HG03439 (cell line): ENCODE measurements around the gene SLIT1.

Source experiments
- ATAC-seq: cut with Tn5 transposase; IDR thresholded peaks from one replicate; pipeline ENCODE4 v1.9.1; 2021; ENCODE audit warnings: mild to moderate bottlenecking, moderate library complexity; ENCODE audit not compliant: unreplicated experiment

Gene SLIT1

DNA sequence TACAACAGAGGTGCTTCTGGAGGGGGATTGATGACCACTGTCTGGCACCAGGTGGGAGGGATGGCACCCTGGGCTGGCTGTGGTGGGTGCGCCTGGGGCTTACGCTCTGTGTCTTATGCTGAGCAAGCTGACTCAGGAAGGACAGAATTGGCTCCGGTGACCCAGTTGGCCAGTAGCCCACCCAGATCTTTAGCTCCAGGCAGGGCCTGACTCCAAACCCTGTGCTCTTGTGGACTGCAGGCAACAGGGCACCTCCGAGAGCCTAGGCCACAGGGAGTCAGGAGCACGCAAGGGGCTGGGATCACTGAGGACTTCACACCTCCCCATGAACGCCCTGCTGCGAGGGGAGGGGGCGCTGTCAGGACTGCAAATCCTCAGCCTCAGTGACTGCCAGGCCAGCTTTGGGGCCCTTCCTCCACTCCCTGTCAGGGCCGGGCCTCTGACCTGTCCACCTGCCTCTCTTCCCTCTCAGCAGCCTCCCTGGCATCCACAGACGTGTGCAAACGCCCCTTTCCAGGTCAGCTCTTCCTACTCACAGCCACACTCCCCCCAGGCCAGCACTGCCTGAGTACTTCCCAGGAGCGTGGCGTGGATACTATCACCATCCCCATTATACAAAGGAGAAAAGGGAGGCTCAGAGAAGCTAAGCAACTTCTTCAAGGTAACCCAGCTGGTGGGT, 118.7 kb downstream of the SLIT1 start:
- no peak for ATAC-seq

DNA sequence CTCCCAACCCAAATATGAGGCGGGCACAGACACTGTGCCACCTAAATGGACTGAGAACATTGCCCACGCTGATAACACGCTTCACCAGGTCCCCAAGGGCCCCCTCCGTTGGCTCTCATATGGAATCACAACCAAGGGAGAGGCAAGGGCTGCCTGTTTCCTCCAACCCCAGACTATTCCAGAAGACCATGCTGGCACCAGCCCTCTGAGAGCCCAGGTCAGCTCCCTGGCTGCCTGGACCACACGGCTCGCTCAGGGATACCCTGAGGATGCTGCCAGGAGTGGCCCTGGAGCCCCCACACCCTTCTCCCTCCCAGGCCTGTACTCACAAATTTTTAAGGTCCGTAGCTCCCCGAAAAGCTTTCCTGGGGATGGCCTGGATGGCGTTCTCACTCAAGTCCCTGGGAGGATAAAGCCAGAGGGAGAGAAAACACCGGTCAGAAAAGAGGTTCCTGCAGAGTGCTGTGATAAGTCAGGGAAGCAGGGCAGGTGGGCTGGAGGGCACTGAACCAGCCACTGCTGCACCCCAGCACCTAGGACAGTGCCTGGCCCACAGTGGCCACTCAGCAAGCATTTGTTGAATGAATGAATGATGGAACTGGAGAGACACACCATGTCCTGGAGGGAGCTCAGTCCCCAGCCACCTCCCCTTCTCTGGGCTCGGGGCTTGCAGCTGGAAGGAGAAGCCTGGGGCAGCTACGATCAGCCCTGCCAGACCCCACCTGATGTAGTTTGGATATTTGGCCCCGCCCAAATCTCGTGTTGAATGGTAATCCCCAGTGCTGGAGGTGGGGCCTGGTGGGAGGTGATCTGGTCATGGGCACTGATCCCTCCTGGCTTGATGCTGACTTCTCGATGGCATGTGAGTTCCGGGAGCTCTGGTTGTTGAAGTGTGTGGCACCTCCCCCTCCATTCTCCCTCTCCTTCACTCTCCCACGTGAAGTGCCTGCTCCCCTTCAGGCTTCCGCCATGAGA, 119.8 kb downstream of the SLIT1 start:
- ATAC-seq = no peak

DNA sequence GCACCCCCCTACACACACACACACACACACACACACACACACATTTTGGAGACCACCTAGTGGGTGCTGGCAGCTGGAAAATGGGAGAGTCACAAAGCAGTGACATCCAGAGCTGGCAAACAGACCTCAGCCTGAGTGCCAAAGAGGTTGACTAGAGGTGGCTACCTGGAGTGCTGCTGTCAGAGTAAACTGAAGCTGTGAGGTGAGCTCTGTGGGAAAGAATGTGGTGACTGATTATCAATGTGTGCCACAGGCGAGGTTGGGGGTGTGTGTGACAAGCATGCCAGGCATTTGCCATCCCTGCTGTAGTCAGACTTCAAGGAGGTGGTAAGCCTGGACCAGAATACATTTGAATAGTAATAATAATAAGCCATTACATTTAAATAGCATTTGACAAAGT, 120.6 kb downstream of the SLIT1 start:
- no peak for ATAC-seq

DNA sequence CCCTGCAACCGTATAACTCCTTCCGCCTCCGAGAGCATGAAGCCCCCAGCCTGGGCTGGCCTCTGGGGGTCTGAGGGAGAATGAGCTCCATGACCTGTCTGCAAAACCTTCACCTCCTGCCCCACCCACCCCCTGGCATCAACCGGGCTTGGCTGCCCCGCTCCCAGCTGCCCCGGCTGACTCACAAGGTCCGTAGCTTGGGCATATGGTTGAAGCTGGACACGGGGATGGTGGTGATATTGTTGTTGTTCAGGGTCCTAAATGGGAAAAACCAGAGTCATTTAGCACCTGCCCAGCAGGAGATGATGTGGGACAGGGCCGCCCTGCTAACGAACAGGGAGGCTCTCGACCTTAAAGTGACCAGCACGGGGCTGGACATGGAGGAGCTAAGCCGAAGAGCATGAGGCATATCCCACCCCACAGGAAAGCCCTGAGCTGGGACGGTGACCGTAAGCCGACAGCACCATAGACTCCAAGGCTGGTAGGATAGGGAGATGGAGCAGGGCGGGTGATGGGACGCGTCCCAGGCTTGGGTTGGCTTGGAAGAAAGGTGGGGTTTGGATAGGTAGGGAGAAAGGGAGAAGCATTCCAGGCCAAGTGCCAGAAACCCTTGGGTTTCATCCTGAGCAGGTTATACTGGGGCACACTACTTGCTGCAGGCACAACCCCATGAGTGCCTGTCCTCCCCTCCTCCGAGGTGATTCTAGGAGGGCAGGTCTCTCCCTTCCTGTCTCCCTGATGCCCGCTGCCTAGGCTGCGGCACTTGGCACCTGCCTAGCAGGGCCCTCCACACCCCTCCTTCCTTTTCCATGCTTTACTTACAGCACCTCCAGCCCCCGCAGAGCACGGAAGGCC, 121.5 kb downstream of the SLIT1 start:
- ATAC-seq = no peak

DNA sequence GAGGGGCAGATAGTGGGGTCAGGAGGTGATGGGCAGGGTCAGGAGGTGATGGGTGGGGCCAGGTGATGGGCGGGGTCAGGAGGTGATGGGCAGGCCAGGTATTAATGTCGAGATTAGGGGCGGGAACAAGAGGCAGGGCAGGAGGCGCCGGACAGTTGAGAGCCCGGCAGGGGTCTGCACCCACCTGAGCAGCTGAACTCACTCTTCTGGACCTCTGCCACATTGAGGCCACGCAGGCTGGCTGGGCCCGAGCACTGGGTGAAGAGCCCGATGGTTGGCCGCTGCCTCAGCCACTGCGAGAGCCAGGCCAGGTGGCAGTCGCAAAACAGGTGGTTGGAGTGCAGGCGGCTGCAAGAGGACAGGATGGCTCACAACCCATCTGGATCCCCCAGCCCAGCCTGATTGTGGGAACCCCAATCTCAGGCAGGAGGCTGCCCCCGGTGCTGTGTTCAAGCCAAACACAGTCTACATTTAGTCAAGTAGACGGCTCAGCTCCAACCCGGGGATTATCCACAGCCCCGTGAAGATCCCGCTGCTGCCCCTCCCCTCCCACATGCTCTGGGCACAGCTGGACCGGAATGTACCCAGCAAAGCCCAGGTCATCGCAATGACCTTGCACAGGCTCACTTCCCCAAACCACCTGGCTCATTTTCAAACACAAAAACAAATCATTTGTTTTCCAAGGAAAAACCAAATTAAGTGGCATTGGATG, 122.3 kb downstream of the SLIT1 start:
- ATAC-seq = no peak

DNA sequence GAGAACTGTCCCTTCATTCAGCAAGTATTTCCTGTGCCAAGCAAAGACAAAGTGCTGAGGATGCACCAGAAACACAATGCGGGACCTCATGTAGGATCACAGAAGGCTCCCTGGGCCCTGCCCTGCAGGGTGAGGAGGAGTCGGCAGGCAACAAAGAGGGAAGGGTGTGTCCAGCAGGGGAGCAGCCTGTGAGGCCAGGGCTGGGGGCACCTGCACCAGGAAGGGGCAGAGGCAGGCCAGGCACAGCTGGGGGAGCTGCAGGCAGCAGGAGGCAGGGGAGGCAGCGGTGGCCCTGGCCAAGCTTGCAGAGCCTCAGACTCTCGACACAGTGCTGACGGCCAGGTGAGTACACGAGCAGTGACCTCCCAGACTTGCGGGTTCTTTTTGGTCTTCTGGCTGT, 123.3 kb downstream of the SLIT1 start:
- no peak for ATAC-seq

DNA sequence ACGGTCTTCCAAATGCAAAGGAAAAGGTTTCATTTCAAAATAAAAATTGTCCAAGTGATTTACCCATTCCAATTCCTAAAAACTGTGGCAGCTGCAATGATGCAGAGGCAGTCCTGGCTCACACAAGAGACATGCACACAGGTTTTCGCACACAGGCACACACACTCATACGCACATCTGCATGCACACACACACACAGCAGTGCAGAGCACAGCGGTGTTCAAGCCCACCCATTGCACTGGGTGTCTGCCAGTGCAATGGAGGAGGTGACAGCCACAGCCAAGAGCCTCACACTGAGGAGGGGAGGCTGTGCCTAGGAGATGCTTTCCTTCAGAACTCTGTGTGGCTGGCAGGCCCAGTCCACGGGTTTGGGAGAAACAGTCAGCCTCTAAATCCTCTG, 123.7 kb downstream of the SLIT1 start:
- ATAC-seq = no peak

DNA sequence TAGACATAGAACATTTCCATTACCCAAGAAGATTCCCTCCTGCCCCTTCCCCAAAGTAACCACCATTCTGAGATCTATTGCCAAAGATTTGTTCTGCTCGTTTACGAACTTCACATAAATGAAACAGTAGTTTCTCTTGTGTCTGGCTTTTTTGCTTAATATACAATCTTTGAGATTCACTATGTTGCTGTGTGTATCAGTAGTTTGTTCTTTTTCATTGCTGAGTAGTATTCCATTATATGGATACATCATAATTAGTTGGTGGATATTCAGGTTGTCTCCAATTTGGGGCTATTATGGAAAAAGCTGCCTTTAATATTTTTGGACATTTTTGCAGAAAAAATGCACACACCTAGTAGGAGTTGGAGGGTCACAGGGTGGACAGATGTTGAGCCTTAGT, 124.3 kb downstream of the SLIT1 start:
- no peak for ATAC-seq

DNA sequence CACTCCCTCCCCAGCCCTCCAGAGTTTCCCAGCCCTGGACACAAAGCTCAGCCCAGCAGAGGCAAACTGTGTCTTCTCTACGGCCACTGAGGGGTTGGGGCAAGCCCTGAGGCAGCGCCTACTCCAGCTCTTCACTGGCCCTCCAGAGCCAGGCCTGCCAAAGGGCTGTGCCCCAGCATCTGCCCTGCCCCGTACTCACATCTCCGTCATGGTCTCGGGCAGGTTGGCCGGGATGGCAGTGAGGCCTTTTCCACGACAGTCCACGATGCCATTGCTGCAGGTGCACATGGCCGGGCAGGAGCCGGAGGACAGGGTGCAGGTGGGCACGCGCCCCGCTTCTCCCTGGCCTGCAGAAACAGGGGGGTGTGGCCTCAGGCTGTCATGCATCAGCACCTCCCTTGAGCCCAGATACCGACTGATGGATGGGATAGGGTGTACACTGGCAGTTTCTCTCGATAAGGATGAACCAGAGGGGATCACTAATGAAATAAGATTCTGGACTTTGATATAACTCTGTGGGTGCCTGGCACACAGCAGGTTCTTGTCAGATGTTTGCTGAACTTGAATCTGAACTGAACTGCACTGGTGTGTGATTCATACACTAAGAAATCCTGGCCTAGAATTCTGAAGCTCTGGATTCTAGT, 125.2 kb downstream of the SLIT1 start:
- ATAC-seq = no peak

DNA sequence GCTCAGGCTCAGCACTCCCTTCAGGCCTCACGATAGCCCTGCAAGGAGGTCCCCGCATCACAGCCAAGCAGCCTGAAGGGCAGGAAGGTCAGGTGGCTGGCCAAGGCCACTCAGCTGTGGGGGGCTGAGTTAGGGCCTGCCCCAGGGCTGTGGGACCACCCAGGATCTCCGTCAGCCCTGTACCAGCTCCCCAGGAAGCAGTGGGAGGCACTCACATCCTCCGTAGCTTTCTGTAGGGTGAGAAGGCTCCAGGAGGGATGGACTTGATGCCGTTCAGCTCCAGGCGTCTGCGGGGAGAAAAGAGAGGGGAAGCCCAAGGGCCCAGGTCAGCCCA, 125.9 kb downstream of the SLIT1 start:
- no peak for ATAC-seq

DNA sequence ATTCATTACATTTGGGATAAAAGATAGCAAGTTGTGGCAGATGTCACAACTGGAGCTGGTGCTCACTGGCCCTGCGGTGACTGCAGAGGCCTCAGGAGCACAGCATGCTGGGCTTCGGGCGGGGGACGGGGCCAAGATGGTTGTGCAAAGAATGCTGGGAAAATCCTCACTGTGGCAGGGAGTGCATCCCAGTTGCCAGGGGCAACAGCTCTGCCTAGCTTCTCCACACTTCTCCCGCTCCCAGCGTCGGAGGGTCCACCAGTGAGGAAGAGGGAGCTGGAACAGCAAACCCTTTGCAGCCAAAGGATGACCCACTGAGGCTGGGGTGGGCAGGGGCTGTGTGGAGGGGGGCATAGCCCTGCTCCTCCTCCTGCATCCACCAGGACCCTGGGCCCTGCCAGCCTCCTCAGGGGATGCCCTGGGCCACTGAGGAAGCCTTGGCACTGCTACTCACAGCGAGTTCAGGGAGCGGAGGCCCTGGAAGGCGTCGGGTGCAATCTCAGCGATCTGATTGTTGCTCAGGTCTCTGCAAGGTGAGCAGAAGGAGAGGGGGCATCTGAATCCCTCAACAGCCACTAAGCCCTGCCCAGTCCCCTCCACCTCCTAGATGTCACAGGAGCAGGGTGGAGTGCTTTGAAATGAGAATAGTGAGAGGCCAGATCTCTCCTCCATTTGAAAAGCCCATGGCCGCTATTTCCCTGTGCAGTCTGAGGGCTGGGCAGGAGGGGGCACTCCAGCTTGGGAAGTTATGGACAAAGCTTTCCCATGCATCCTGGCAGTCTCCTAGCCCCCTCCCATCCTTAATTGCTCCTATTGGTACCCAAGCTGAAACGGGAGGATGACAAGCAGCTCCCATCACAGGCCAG, 126.5 kb downstream of the SLIT1 start:
- no peak for ATAC-seq

DNA sequence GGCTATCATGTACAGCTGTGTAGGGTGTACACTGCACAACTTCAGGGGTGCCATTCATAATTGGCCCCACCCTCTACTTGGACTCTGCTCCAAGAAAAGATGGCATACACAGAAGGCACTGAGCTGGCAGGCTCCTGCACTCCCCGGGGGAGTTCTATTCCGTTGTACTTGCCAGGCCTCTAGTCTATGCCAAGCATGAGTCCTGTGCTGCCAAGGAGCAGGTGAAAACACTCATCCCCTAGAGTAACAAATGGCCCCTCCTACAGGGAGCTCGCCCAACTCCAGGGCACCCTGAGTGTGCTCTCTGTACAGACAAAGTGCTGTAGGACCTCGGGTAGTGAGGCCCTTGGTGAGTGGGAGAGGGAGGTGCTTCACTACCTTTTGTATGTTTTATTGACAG, 127.2 kb downstream of the SLIT1 start:
- ATAC-seq = no peak

DNA sequence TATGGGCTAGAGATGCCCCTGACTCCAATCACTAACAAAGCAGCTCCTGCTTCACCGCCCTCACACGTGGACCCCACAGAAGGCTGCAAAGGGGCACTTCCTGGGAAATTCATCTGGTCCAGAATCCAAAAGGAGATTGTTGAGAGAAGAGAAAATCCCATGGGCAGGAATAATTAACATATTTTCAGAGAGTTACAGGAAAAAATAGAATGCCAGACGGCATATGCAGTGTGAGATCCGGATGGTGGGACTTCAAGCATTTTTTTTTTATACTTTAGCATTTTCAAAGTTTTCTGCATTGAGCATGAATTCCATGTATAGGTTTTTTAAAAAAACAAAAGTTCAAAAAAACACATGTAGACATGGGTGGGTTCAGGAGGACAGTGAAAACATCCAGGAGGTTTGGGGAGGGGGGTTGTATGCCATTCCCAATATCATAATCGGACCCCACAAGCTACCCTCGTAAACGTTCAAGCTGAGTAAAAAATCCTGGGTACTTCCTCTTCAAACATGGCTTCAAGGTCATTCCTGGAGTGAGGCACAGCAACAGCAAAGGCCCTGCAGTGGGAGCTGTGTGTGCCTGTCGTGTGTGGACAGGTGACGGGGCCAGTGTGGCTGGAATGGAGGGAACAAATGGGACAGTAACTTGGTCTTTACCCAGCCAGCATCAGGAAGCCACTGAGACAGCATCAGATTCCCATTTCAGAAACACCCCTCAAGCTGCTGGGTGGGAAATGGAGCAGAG, 128.1 kb downstream of the SLIT1 start:
- ATAC-seq = no peak

DNA sequence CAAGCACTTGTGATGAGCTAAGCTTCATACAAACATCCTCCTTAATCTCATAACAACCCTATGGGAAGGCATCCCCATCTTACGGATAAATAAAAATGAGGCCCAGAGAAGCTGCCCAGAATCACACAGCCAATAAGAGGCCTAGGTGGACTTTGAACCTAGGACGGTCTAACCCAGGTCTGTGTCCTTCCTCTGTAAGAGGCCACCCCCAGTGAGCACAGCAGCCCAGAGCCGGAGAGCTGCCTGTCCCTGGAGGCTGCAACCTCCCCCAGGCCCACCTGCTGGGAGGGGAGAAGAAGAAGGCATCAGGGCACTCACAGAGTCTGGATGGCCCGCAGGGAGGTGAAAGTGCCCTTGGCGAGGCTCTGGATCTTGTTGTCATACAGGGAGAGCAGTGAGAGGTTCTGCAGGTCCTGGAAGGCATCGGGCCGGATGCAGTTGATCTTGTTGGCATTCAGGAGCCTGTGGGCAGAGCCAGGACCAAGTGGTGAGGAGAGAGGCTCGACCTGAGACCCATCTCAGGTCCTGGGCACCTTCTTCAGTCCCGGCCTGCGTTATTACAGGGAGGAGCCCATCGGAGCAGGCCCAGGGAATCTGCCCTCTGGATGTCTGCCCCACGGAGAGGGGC, 129.6 kb downstream of the SLIT1 start:
- no peak for ATAC-seq

DNA sequence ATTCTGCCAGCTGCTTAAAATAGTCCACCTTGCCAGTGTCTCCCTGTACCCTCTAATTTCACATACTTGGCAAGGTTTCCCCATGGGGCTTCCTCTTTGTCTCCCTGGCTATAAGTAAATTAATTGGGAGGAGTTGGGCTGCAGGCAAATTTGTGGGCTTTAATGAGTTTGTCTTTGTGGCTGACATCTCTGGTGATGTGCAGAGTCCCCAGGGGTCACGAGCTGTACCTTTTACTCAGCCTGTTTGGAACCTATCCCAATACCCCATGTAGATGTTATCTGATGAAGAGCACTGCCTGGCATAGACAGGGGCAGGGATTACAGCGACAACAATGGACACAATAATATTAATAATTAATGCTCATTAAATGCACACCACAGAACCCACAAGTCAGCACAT, 132.5 kb downstream of the SLIT1 start:
- ATAC-seq = no peak

DNA sequence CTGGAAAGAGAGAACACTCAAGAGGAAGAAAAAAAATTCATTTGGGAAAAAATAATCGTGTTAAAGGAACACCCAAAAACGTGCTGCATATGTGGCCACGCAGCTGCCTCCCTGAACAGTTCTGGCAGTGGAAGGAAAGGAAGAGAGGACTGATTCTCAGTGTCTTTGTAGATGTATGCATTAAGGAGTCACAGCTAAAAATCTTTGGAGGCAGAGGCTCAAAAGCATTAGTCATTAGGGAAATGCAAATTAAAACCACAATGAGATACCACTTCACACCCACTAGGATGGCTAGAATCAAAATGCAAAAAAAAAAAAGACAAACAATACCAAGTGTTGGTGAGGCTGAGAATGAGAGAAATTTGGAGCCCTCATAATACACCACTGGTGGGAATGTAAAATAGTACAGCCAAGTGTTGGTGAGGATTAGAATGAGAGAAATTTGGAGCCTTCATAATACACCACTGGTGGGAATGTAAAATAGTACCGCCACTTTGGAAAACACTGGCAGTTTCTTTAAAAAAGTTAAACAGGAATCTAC, 134.7 kb downstream of the SLIT1 start:
- no peak for ATAC-seq

DNA sequence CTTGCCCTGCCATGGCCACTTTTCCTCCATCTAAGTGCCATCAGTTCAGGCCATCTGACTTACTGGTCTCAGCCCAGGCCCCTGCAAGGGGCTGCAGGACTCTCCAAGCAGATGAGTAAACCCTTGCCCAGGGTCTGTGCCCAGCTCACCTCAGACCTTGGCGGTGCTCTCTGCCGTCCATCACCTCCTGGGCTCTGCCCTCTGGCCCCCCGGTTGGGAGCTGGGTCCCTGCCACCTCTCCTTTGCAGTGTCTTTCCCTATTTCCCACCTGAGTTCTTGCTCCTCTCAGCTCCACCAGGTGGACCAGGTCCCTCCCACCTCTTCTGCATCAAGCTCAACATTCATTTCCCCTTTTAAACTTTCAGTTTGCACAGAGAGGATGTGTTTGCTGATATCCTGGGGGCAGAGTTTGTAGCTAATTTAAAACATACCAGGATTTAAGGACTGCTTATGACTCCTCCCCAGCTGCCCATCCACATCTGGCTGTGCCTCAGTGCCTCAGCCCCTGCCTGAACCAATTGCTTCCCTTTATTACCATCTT, 135.5 kb downstream of the SLIT1 start:
- no peak for ATAC-seq

DNA sequence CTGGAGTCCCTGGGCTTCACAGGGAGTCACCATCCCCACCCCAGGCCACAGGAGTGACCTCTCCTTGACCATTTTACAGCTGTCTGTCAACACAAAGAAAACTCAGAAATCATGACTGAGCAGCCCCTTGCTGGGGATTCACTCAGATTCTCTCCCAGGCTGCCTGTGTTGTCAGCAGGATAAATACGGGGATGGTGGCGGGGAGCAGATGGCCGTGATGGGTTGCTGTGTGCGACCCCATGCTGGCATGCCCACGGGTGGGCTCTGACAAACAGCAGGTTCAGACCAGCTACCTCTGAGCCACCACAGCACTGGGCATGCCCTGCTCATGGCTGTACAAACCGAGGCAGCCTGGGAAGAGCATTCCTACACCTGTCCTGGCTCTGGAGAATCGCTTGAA, 136.1 kb downstream of the SLIT1 start:
- no peak for ATAC-seq
